ENCODE measurements around the gene ABCG5.

- TF ChIP-seq CTCF (conservative IDR thresholded peaks at IDR 0.05; ENCODE audit: low read depth in 2 of 2) (no peak), EZH2 (IDR thresholded peaks at IDR 0.05; ENCODE audit: low read depth, unreplicated experiment) (no peak), ZNF331 (CRISPR knock-in tag; IDR thresholded peaks at IDR 0.05; ENCODE audit: low read depth) (no peak), STAT1 (IDR thresholded peaks at IDR 0.05; ENCODE audit: unreplicated experiment) (no peak), ZNF114 (CRISPR knock-in tag; IDR thresholded peaks at IDR 0.05) (no peak), POLR2AphosphoS5 (IDR thresholded peaks at IDR 0.05; ENCODE audit: low read depth) (no peak), JUNB (IDR thresholded peaks at IDR 0.05; ENCODE audit: unreplicated experiment) (no peak), EZH2phosphoT487 (IDR thresholded peaks at IDR 0.05; ENCODE audit: unreplicated experiment) (no peak), ETS1 (IDR thresholded peaks at IDR 0.05) (no peak), REST (IDR thresholded peaks at IDR 0.05; ENCODE audit: unreplicated experiment) (no peak)
Measured at GRCh38 chr2:43884689-43885088, 46.0 kb upstream of the ABCG5 start.
